ENCODE data around the gene BMERB1.

The BMERB1 gene

DNA sequence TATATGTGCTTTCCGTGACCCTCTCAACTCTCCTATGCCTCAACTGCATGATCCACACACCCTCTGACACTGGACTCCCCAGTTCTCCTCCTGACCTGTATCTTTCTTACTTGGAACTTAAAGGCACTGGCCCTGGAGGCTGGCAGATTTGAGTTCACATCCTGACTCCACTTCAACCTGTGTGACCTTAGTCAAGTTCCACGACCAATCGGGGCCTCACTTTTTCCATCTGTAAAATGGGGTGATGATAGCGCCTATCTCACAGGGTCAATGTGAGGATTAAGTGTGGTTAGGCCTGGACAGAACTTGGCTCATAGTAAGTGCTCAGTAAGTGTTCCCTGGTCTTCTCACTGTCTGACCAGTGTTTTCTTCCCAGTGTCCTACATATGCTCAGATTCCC is 183.5 kb downstream of the BMERB1 start:
- no peak for DNase-seq

DNA sequence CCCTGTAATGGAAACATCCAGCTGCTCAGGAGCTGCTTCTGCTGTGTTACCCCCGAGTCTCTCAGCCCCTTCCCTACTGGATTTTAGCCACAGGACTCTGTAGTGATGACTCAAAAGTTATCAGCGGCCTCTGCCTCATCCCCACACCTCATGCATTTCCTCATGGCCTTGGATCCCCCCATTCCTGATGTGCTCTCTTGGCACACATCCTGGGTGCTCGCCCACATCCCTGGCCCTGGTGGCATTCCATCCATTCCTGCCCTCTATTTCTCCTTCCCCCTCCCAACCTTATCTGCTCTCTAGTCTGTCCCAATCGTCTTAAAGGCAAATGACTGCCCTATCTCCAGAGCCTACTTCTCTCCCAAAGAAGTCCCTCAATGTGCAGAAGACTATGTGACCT is 184.0 kb downstream of the BMERB1 start:
- DNase-seq, result no peak

DNA sequence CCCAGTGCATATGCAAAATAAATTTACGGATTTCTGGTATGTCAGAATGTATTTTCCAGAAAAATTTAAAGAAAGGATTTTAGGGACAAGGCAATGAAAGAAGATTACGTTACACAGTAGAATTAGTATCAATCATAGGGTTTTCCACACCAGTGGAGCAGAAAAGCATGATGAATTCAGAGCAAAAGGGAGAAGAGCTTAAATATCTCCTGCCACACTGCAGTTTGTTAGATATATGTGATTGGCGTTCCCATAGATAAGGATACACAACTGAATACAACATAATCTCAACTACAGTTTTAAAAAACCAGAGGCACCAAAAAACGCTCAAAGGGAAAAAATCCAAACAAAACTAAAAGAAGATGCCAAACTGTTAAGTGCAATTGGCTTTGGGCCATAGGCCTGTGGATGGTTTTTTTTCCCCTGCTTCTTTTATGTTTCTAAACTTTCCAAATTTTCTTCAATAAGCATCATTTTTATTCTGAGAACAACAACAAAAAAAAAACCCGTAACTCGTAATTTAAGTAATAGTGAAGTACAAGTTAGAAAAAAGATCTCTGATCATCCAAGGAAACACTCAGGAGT is 186.3 kb downstream of the BMERB1 start:
- DNase-seq, result no peak

DNA sequence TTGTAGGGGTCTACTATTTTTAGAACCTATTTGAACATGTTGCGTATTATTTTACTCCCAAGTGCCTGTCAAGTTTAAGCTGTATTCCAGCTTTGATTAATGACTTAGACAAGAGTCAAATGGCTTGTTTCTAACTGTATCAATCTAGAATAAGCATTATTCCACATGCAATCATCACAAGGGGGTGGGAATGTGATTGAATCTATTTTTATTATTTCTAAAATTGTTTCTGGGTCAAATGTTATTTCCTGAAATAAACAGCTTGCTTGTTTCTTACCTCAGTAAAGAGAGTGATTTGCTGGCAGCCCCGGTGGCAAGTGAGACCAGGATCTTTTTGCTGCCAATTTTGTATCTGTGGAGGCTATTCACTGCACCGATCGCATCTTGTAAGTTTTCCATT is 187.1 kb downstream of the BMERB1 start:
- no peak for DNase-seq

GRCh38 chr16:15621889-15622288 is 187.5 kb downstream of the BMERB1 start:
- no peak for DNase-seq

DNA sequence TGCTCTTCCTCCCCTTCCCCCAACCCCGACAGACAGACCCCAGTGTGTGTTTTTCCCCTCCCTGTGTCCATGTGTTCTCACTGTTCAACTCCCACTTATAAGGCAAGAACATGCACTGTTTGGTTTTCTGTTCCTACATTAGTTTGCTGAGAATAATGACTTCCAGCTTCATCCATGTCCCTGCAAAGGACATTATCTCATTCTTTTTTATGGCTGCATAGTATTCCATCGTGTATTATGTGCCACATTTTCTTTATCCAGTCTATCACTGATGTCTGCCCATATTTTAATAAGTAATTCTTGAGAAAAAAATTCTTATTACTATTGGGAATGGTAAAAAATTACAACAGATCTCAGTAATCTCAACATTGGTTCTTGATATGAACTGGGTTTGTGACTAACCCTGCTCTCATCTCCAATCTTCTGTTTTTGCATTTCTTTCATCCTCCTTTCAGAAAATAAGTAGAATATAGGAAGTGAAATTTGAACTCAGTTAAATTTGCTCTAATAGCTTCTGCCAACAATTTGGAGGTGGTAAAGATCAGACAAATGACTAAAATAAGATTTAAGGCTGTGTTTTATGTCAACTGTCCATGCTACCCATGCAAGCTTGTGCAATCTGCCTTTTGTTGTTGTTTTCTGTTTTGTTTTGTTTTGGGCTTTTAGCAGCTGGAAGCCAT is 197.5 kb downstream of the BMERB1 start:
- DNase-seq, result no peak

DNA sequence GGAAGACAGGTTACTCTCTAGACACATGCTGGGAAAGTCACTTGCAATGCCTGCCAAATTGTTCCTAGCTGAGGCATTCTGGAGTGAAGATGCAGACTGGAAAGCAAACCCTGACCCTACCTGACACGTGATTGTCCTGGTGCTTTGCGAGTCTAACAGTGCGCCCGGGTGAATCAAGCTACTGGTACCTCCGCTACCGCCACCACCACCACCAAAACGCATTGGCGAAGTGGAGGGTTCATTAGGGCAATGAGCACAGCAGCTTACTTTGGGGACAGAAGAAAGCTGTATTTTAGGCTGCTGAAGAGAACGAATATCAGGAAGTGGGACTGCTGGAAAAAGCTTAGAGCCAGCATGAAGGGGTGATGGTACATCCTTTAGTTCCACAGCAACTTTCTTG is 201.5 kb downstream of the BMERB1 start:
- DNase-seq, result no peak

- no peak for DNase-seq
Measured at GRCh38 chr16:15636392-15636873, 202.0 kb downstream of the BMERB1 start.
